Measurements from ENCODE around the gene AUTS2. TPM values are rescaled to one million over a fixed set of nuclear protein-coding genes. Genes with fewer than 3 reads are reported as not detected.

AUTS2 gene
- total RNA-seq, 1 experiment from 2014 or later: 256 TPM

DNA sequence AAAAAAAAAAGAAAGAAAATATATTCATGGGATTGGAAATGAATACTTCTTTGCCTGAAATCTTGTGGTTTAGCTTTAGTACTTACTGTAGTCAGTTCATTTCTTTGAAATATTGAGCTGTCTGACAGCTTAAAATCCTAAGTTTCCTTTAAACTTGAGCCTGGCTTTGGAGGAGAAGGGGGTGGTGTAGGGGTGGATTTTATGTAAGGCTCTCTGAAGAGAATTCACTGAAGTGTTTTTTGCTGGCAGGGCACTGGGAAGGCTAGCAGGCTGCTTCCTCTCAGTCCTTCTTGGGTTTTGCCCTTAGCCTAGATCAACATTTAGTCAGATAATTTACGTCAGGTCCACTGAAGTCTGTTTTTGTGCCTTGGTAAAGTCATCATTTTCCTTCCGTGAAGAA, 516.5 kb downstream of the AUTS2 start:
- H2BK5ac ChIP-seq (ENCODE audit: insufficient read length, low read length): no peak overlapping the region
- H3K4me2 ChIP-seq (ENCODE audit: insufficient read depth, insufficient read length, low read length): no peak overlapping the region
- Mint-ChIP-seq H3K4me3 (no peak overlapping the region), H3K27me3 (ENCODE audit: low read depth) (no peaks in the 10 kb centered on the region), H3K4me1 (peaks cover 25% of the 10 kb centered on the region in 2 experiments), H3K27ac (0 out of 7 replicates have a peak overlapping the region, but pooled peaks of 1 of the 3 experiments have one; percentile 47), H3K9me3 (no peaks in the 10 kb centered on the region), H3K36me3 (ENCODE audit: insufficient read depth in 1 of 3, low read depth in 3 of 3) (no peaks in the 10 kb centered on the region; a peak in 1 of 7 replicates)
- H3K18ac ChIP-seq (ENCODE audit: insufficient read length, low read depth, low read length): no peak overlapping the region
- H4K8ac ChIP-seq (replicated peaks; ENCODE audit: insufficient read length, low read depth, low read length): no peak overlapping the region
- H2BK12ac ChIP-seq (ENCODE audit: insufficient read length, low read depth, low read length): no peak overlapping the region
- no peak overlapping the region for H4K5ac ChIP-seq (ENCODE audit: insufficient read length, low read depth, low read length)
- no peak overlapping the region for H3K14ac ChIP-seq (ENCODE audit: insufficient read depth, low read length)
- no peak for DNase-seq
- TF ChIP-seq, protein P1, sequence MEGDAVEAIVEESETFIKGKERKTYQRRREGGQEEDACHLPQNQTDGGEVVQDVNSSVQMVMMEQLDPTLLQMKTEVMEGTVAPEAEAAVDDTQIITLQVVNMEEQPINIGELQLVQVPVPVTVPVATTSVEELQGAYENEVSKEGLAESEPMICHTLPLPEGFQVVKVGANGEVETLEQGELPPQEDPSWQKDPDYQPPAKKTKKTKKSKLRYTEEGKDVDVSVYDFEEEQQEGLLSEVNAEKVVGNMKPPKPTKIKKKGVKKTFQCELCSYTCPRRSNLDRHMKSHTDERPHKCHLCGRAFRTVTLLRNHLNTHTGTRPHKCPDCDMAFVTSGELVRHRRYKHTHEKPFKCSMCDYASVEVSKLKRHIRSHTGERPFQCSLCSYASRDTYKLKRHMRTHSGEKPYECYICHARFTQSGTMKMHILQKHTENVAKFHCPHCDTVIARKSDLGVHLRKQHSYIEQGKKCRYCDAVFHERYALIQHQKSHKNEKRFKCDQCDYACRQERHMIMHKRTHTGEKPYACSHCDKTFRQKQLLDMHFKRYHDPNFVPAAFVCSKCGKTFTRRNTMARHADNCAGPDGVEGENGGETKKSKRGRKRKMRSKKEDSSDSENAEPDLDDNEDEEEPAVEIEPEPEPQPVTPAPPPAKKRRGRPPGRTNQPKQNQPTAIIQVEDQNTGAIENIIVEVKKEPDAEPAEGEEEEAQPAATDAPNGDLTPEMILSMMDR (conservative IDR thresholded peaks at IDR 0.05): no peak
- H2BK120ac ChIP-seq (ENCODE audit: low read depth, low read length, poor library complexity, severe bottlenecking): no peak overlapping the region
- H2BK15ac ChIP-seq (ENCODE audit: low read depth, low read length): no peak overlapping the region
- no peaks in the 10 kb centered on the region for H3K9me3 ChIP-seq (ENCODE audit: control insufficient read depth, low read depth, low read length)
- no peak overlapping the region for H3K4ac ChIP-seq (ENCODE audit: low read depth, low read length)
- no peaks in the 10 kb centered on the region for H3K79me2 ChIP-seq (ENCODE audit: insufficient read depth, low read length)
- no peak overlapping the region for H3T11ph ChIP-seq (ENCODE audit: low read length)
- no peak overlapping the region for H2AK5ac ChIP-seq (ENCODE audit: insufficient read length, low read length)
- H4K91ac ChIP-seq (ENCODE audit: insufficient read length, low read depth, low read length): no peak overlapping the region
- no peak overlapping the region for H3K56ac ChIP-seq (ENCODE audit: insufficient read length, low read depth, low read length)
- H3K23ac ChIP-seq (ENCODE audit: insufficient read length, low read depth, low read length): no peak overlapping the region
- no CpG with 5 or more reads among the region's 2 CpGs for WGBS (ENCODE audit: extremely low coverage, insufficient read length, low lambda C conversion rate)
- H3K27ac ChIP-seq (ENCODE audit: insufficient read length, low read depth, low read length): no peak overlapping the region
- H3K23me2 ChIP-seq (ENCODE audit: insufficient read length, low read depth, low read length, poor library complexity, severe bottlenecking): no peaks in the 10 kb centered on the region
- H4K20me1 ChIP-seq (ENCODE audit: control insufficient read depth, insufficient read depth, insufficient read length): no peaks in the 10 kb centered on the region
- no peak overlapping the region for H3K9ac ChIP-seq (ENCODE audit: extremely low read depth, insufficient read length, low read length)
- H3K27me3 ChIP-seq (ENCODE audit: insufficient read depth, low read length): no peaks in the 10 kb centered on the region
- no peak overlapping the region for H2BK20ac ChIP-seq (ENCODE audit: low read depth, low read length, poor library complexity, severe bottlenecking)
- H2AFZ ChIP-seq (ENCODE audit: low read length): no peak overlapping the region
- H3K4me1 ChIP-seq (ENCODE audit: insufficient read depth, low read length): no peaks in the 10 kb centered on the region
- no peaks in the 10 kb centered on the region for H3K79me1 ChIP-seq (ENCODE audit: insufficient read depth, low read depth, low read length, poor library complexity, severe bottlenecking)

Measured in H9 (cell line).